Lower leg skin (tissue), 4 donors: ENCODE data around the gene LTB4R. TPM values are rescaled to one million over a fixed set of nuclear protein-coding genes. Genes with fewer than 3 reads are reported as not detected.

Experiments
- DNase-seq, 2 donors: peaks; one replicate each; pipeline ENCODE4 v3.0.0-alpha.2; 2019; ENCODE audit warnings: low spot score in 2 of 2
- H3K4me3 ChIP-seq: fragments of 200-600 bp; sonication (generic); 2 replicates; pipeline ENCODE4 v1.5.1; 2017; ENCODE audit warnings: mild to moderate bottlenecking, low read depth; ENCODE audit not compliant: poor library complexity, severe bottlenecking
- CTCF ChIP-seq, 3 donors: fragments of 450-650 bp; IDR thresholded peaks; one replicate each; pipeline ENCODE4 v1.5.1; 2016; ENCODE audit warnings: antibody characterized with exemption in 3 of 3, mild to moderate bottlenecking in 3 of 3, moderate library complexity in 2 of 3
- POLR2A ChIP-seq, 2 donors: fragments of 450-650 bp; IDR thresholded peaks; one replicate each; pipeline ENCODE4 v1.6.1; 2016 to 2017; ENCODE audit warnings: antibody characterized with exemption in 2 of 2, mild to moderate bottlenecking in 1 of 2, moderate library complexity in 1 of 2
- WGBS, 2 donors: methylation state at CpG; one replicate each; pipeline ENCODE4 v1.1.5; 2018; 5-methylcytosine and 5-hydroxymethylcytosine counted together
- intact Hi-C: fragments of 100-400 bp; cut with DNase I; formaldehyde crosslinking; loops from one replicate; pipeline ENCODE4 v1.15.0; 2023; ENCODE audit warnings: low total_unique reads
- total RNA-seq, 4 donors: library from RNA; depleted of rRNA; stranded (reverse); fragments of >200 nt; gene quantifications; one replicate each; pipeline ENCODE4 v1.1.0, GENCODE V29; 2016

Gene LTB4R
- total RNA-seq, 4 donors from 2014 or later = 58.9 to 118 (median 70.9) TPM

- H3K4me3 ChIP-seq = peak overlapping the region; percentile 10
- intact Hi-C loops = loop anchor here (5.0 kb wide), 1 partner anchor 60 kb away; the partner anchor contains the start of genes CBLN3 and KHNYN
- DNase-seq = peak; percentile 87 to 98
- WGBS, 2 donors = 1 to 5% methylated on average over 34 to 40 of the region's 40 CpGs
- no peak for TF ChIP-seq POLR2A (IDR thresholded peaks at IDR 0.05)
- peak in 1 of 3 donors; percentile 15 for TF ChIP-seq CTCF (IDR thresholded peaks at IDR 0.05)
These were observed 55.6 kb downstream of the LTB4R start for GRCh38 chr14:24366721-24367513.

Other genes with a start within 250 kb of the LTB4R start
- gene CPNE6, start 239.9 kb upstream of the LTB4R start, total RNA-seq = under 1 TPM in 1 of 4 donors, not detected in 3; 0.39 TPM
- 10 to 100 TPM; 15.4 to 29.0 (median 21.0) TPM for gene PCK2, start 217.2 kb upstream of the LTB4R start, total RNA-seq
- 100 to 1,000 TPM in 1 of 4 donors, 10 to 100 TPM in 3; 53.3 to 134 (median 64.3) TPM for gene DCAF11, start 196.7 kb upstream of the LTB4R start, total RNA-seq
- gene NRL, start 196.6 kb upstream of the LTB4R start, total RNA-seq = 1 to 10 TPM in 2 of 4 donors, under 1 TPM in 1, not detected in 1; 0.52 to 2.4 (median 2.2) TPM
- gene FITM1, start 180.8 kb upstream of the LTB4R start, total RNA-seq = 1 to 10 TPM in 2 of 4 donors, under 1 TPM in 1, not detected in 1; 0.61 to 1.3 (median 1.0) TPM
- 100 to 1,000 TPM in 3 of 4 donors, 10 to 100 TPM in 1; 81.3 to 125 (median 114) TPM for gene PSME1, start 175.3 kb upstream of the LTB4R start, total RNA-seq
- 10 to 100 TPM; 13.3 to 21.8 (median 20.6) TPM for gene EMC9, start 169.9 kb upstream of the LTB4R start, total RNA-seq
- 10 to 100 TPM; 23.2 to 50.2 (median 31.2) TPM for gene PSME2, start 164.9 kb upstream of the LTB4R start, total RNA-seq
- gene RNF31, start 164.0 kb upstream of the LTB4R start, total RNA-seq = 10 to 100 TPM; 53.1 to 98.6 (median 77.3) TPM
- 10 to 100 TPM; 36.1 to 54.1 (median 44.2) TPM for gene IRF9, start 150.2 kb upstream of the LTB4R start, total RNA-seq
- 1 to 10 TPM; 1.2 to 7.1 (median 2.4) TPM for gene REC8, start 139.4 kb upstream of the LTB4R start, total RNA-seq
- 10 to 100 TPM; 25.1 to 40.0 (median 32.6) TPM for gene IPO4, start 122.7 kb upstream of the LTB4R start, total RNA-seq
- 10 to 100 TPM; 44.6 to 64.4 (median 52.9) TPM for gene TM9SF1, start 116.1 kb upstream of the LTB4R start, total RNA-seq
- gene TSSK4, start 105.8 kb upstream of the LTB4R start, total RNA-seq = not detected
- 10 to 100 TPM; 50.3 to 99.6 (median 68.1) TPM for gene CHMP4A, start 98.0 kb upstream of the LTB4R start, total RNA-seq
- 10 to 100 TPM in 3 of 4 donors, 1 to 10 TPM in 1; 9.7 to 12.2 (median 10.7) TPM for gene MDP1, start 95.4 kb upstream of the LTB4R start, total RNA-seq
- gene NEDD8, start 79.1 kb upstream of the LTB4R start, total RNA-seq = 100 to 1,000 TPM in 3 of 4 donors, 10 to 100 TPM in 1; 68.0 to 153 (median 107) TPM
- 10 to 100 TPM; 39.0 to 57.2 (median 49.0) TPM for gene GMPR2, start 78.6 kb upstream of the LTB4R start, total RNA-seq
- 10 to 100 TPM; 52.5 to 70.9 (median 60.0) TPM for gene TINF2, start 68.9 kb upstream of the LTB4R start, total RNA-seq
- gene TGM1, start 48.3 kb upstream of the LTB4R start, total RNA-seq = 100 to 1,000 TPM; 160 to 283 (median 235) TPM
- gene RABGGTA, start 39.9 kb upstream of the LTB4R start, total RNA-seq = 10 to 100 TPM; 35.5 to 69.4 (median 44.7) TPM
- 100 to 1,000 TPM in 1 of 4 donors, 10 to 100 TPM in 3; 55.0 to 112 (median 90.6) TPM for gene DHRS1, start 11.7 kb upstream of the LTB4R start, total RNA-seq
- gene NOP9, start 11.7 kb upstream of the LTB4R start, total RNA-seq = 10 to 100 TPM; 13.8 to 20.4 (median 17.6) TPM
- gene CIDEB, start 3.5 kb upstream of the LTB4R start, total RNA-seq = 10 to 100 TPM; 10.6 to 29.8 (median 25.1) TPM
- 100 to 1,000 TPM in 3 of 4 donors, 10 to 100 TPM in 1; 88.1 to 173 (median 147) TPM for gene LTB4R2, start 1.4 kb upstream of the LTB4R start, total RNA-seq
- gene ADCY4, start 23.6 kb downstream of the LTB4R start, total RNA-seq = 10 to 100 TPM in 3 of 4 donors, 1 to 10 TPM in 1; 6.7 to 22.8 (median 16.5) TPM
- gene RIPK3, start 28.5 kb downstream of the LTB4R start, total RNA-seq = 10 to 100 TPM in 1 of 4 donors, 1 to 10 TPM in 3; 6.3 to 18.0 (median 7.2) TPM
- 10 to 100 TPM in 3 of 4 donors, 1 to 10 TPM in 1; 8.3 to 26.1 (median 14.0) TPM for gene NFATC4, start 56.7 kb downstream of the LTB4R start, total RNA-seq
- gene NYNRIN, start 87.5 kb downstream of the LTB4R start, total RNA-seq = 10 to 100 TPM; 17.7 to 37.8 (median 23.5) TPM
- gene CBLN3, start 118.2 kb downstream of the LTB4R start, total RNA-seq = 1 to 10 TPM in 2 of 4 donors, under 1 TPM in 2; 0.76 to 1.4 (median 1.1) TPM
- gene KHNYN, start 118.5 kb downstream of the LTB4R start, total RNA-seq = 100 to 1,000 TPM in 1 of 4 donors, 10 to 100 TPM in 3; 66.0 to 147 (median 90.6) TPM
- 10 to 100 TPM; 21.0 to 39.1 (median 30.2) TPM for gene SDR39U1, start 131.3 kb downstream of the LTB4R start, total RNA-seq
- gene CMA1, start 196.8 kb downstream of the LTB4R start, total RNA-seq = 1 to 10 TPM in 2 of 4 donors, under 1 TPM in 1, not detected in 1; 0.63 to 2.2 (median 1.2) TPM